Adipose tissue (tissue), 3 donors: ENCODE data around the gene MEI1. TPM values are rescaled to one million over a fixed set of nuclear protein-coding genes. Genes with fewer than 3 reads are reported as not detected.
"Not testable (repeated sequence)": the region's sequence is repeated elsewhere in the genome, so short reads cannot be mapped to it uniquely, and the experiment has no call there.

Experiments
- H3K27ac ChIP-seq: one replicate; pipeline ENCODE4 v1.5.1; 2013; ENCODE audit warnings: low read depth, low read length
- WGBS, 3 donors: extraction: QIAGEN DNeasy Blood & Tissue Kit; methylation state at CpG; one replicate each; pipeline ENCODE4 v1.1.7; 2013; 5-methylcytosine and 5-hydroxymethylcytosine counted together
- polyA plus RNA-seq, 3 donors: library from polyadenylated mRNA; stranded (reverse); fragments of 200-250 nt; gene quantifications; one replicate each; pipeline ENCODE4 v1.2.3, GENCODE V29; 2013
- donor health status: healthy with polysubstance abuse.
- donor health status: Bipolar disorder and iron deficiency.
- donor health status: healthy.

MEI1 gene
- polyA plus RNA-seq, 3 donors: 0.34 to 1.6 (median 0.86) TPM

DNA sequence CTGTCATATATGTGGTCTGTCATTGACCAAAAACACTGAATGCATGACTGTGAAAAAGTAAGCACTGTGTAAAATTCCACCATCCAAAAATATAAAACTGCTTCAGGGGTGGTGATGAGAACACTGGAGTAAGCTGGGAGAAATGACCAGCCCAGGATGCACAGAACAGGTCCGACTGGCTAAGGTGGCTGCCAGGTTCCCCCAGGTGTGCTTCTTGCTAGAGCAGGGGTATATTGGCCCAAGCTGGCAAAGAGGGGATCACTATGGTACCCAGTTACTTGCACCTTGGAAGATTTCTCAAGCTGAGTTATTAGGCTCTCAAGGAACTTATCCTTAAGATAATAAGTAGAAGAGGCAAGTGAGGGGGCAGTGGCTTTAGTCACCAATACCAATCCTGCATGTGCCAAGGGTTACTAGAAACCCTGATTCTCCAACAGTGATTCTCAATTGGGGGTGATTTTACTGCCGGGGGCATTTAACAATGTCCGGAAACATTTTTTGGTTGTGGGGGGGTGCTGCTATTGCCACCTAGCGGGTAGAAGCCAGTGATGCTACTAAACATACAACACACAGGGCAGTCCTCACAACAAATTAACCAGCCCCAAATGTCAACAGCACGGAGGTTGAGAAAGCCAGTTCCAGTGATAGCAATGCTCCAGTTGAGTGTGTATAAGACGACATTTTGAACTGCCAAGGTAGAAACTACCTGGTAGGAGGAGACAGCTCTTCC lies 26.4 kb upstream of the MEI1 start:
- WGBS, 3 donors: 61 to 78% (median 73%) methylated on average over 6 of the region's 6 CpGs
- H3K27ac ChIP-seq: no peak overlapping the region

DNA sequence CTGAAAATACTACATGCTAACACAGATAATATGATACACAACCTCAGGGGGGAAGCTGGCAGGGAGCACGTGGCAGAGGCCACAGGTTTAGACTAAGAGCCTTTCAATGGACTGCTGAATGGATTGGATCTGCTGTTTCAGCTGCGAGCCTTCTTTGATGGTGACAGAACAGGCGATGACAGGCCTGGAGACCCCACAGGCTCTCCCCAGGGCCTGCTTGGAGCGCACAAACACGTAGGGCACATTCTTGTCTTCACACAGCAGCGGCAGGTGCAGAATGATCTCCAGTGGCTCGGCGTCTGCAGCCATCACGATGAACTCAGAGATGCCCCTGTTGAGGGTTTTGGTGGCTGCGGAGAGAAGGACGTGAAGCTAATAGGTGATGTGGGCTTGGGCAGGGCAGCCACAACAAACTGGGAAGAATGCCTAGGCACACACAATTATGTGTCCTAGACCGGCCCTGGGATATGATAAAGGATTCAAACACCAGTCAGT lies 24.4 kb upstream of the MEI1 start:
- 83 to 92% (median 92%) methylated on average over 12 of the region's 12 CpGs for WGBS, 3 donors
- no peak overlapping the region for H3K27ac ChIP-seq

DNA sequence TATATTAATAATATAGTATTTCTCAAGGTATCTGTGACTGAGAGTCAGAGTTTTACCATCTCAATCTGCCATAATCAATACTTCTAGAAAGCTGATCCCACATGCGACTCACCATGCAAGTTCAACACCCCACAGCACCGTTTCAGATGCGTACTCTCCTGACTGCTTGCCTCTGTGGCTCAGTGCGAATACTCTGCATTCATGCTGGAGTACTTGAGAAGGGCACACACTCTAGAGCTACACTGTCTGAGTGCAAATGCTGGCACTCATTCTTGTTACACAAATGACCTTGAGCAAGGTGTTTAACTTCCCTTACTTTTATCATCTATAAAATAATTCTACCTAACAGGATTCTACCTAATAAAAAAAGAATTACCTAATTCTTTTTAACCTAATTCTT lies 23.2 kb upstream of the MEI1 start:
- WGBS, 3 donors: 80 to 96% (median 92%) methylated on average over 4 of the region's 4 CpGs
- H3K27ac ChIP-seq: no peak overlapping the region

DNA sequence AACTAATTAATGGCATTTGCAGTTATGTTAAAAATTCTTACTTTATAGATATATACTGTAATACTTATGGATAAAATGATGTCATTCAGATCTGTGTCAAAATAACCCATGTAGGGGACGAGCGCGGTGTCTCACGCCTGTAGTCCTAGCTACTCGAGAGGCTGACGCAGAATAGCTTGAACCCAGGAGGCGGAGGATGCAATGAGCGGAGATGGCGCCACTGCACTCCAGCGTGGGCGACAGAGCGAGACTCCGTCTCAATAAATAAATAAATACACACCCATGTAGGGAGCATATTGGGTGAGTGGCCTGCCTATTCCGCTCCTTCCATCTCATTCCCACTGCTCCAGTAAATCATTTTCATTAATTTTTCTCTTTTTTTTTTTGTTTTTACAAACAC lies 17.7 kb upstream of the MEI1 start:
- 37 to 60% (median 50%) methylated on average over 14 of the region's 14 CpGs for WGBS, 3 donors
- H3K27ac ChIP-seq: no peak overlapping the region

DNA sequence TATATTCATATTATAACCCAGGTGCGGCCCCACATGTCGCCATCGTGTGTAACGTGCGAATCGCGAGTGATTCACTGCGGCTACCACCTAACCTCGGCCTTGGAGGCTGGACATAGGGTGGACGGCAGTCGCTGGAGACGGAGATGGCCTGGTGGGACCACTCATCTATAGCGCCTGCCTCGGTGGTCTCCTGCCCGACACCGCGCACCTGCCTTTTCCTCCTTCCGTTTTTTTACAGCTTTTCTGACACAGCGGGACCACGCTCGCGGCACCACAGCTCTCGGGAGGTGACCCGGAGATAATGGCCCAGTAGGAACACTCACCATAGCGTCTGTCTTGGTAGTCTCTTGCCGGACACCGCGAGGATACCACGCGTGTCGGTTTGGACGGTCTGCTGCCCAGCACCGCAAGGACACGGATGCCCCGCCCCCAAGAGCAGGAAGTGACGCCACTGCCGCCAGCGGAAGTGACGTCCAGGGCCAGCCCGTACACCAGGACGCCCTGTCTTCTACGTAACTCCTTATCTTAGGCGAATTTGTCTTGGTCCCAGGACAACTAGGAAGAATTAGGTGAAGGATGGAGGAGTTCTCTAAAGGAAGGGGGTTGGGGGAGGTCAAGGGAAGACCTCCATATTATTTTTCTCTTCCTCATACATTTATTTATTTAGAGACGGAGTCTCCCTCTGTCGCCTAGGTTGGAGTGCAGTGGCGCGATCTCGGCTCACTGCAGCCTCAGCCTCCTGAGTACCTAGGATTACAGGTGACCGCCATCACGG lies 17.1 kb upstream of the MEI1 start:
- 37 to 49% (median 47%) methylated on average over 50 of the region's 50 CpGs for WGBS, 3 donors
- H3K27ac ChIP-seq: no peak overlapping the region

DNA sequence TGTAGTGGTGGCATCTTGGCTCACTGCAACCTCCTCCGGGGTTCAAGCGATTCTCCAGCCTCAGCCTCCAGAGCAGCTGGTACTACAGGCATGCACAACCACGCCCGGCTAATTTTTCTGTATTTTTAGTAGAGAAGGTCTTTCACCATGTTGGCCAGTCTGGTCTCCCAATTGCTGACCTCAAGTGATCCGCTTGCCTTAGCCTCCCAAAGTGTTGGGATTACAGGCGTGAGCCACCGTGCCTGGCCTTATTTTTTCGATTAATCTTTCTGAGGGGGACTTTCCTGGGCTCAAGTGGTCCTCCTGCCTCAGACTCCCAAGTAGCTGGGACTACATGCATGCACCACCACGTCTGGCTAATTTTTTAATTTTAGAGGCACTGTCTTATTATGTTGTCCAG lies 16.3 kb upstream of the MEI1 start:
- WGBS, 3 donors: 89 to 92% (median 90%) methylated on average over 9 of the region's 9 CpGs
- no peak overlapping the region for H3K27ac ChIP-seq

DNA sequence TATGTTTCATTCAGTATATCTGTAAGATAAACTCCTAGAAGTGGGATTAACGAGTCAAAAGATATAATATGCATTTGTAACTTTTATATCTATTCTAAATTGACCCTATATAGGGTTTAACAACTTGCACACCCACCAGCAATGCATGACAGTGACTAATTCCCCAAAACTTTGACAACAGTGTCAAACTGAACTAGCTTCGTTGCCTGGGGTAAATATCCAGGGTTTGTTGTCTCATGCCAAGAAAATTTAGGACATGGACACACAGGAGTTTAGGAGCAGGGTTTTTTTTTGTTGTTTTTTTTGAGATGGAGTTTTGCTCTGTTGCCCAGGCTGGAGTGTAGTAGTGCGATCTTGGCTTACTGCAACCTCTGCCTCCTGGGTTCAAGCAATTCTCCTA lies 15.7 kb upstream of the MEI1 start:
- 74 to 89% (median 84%) methylated on average over 3 of the region's 3 CpGs for WGBS, 3 donors
- no peak overlapping the region for H3K27ac ChIP-seq

DNA sequence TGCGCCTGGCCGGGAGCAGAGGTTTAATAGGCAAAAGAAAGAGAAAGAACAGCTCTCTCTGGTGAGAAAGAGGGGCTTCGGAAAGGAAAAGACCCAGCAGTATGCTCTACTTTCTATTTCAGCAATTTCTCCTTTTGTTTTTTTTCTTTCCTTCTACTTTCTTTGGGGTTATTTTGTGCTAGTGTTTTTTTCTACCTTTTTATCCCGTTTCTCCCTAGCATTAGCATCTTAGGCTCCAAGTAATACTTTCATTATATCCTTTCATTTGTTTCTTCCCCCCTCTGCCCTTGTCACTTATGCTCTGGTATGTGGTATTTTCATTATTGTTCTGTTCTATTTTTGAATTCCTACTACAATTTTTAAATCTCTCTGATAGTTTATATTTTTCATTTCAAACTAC lies 15.1 kb upstream of the MEI1 start:
- WGBS, 3 donors: 80 to 86% (median 84%) methylated on average over 4 of the region's 4 CpGs

DNA sequence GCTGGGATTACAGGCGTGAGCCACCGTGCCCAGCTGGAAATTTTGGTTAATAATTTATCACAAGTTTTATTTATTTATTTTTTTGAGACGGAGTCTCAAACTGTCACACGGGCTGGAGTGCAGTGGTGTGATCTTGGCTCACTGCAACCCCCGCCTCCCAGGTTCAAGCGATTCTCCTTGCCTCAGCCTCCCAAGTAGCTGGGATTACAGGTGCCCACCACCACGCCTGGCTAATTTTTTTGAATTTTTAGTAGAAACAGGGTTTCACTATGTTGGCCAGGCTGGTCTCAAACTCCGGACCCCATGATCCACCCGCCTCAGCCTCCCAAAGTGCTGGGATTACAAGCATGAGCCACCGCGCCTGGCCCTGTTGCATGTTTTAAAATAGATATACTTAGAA lies 12.4 kb upstream of the MEI1 start:
- not testable (repeated sequence) for H3K27ac ChIP-seq
- 73 to 96% (median 91%) methylated on average over 11 of the region's 11 CpGs for WGBS, 3 donors

More for the DNA sequence above, 15.1 kb upstream of the MEI1 start:
- no peak overlapping the region for H3K27ac ChIP-seq

DNA sequence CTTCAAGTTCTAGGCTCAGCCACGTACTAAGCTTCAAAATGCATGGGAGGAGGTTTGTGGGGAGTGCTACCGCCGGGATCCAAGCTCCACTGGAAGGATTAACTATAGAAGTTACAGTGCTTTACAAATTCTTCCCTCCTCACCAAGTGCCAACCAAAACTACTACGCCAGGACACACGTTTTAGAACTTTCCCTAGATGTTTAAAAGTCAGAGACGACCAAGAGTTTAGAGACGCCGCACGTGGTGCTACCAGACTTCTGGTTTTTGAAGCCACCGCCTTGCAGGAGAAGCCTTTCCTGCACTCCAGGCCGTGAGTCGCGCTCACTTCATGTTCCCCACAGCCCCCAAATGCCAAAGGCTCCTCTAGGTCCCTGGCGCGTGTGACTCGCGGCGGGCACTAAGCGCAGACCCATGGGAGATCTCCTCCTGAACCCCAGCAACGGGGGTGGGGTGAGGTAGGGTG lies 11.4 kb upstream of the MEI1 start:
- WGBS, 3 donors: 0 to 1% (median 1%) methylated on average over 20 of the region's 20 CpGs
- peak overlapping the region; percentile 63 for H3K27ac ChIP-seq

DNA sequence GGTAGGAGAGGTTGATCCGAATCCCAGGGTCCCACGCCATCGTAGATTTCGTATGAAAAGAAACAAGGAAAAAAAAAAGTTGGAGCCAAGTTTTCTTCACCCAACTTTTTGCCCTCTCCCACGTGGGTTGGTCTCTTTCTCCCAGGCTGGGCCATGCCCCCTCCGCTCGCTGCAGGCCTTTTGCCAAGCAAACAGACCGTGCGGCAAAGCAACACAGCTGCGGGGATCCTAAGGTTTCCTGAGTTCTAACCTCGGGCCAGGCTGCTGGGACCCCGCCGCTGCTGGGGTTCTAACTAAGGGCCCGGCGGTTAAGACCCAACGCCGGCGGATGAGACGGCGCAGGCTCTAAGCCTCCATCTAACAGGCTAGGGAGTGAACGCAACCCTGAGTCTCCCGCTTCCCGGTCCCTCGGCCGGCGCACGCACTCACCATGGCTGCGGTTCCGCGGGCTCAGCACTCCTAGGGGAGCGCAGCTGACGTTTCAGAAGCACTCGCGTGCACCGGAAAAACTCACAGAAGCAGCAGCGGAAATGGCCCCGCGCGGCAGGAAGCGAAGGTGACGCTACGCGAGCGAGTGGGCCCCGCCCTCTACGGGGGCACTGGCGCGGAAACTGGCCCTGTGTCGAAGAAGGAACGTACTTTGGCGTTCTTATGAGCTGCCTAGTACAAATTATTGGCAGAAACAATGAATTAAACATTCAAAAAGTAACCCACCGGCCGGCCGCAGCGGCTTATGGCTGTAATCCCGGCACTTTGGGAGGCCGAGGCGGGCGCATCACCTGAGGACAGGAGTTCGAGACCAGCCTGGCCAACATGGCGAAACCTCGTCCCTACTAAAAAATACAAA lies 10.7 kb upstream of the MEI1 start, which contains the start of gene SNU13:
Gene SNU13 (minus strand): TSS at position 503 of the 847 bp plus-strand sequence. CDS start 71 bp downstream, at position 432.
- H3K27ac ChIP-seq: peak within 1 kb of the TSS; percentile 63
- WGBS, 3 donors: 0% methylated on average over 62 of the region's 62 CpGs

DNA sequence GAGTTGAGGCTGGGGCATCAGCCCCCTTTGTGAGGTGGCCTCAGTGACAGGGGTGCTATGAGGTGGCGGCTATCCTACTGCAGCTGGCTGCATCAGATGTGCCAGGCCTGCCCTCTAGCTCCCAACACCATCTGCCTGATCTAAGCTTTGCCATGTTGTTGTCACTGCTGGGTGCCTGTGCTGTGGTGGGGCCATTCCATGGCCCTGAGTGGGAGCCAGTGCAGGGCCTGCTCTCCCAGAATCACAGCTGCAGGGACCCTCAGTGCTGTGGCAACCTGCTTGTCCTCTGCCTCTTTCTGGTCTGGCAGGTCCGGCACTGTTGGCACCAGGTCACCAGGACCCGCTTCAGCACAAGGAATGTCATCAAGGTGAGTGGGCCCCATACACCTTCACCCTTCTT lies 8.8 kb upstream of the MEI1 start:
- no peak overlapping the region for H3K27ac ChIP-seq
- WGBS, 3 donors: 76 to 94% (median 93%) methylated on average over 3 of the region's 3 CpGs

DNA sequence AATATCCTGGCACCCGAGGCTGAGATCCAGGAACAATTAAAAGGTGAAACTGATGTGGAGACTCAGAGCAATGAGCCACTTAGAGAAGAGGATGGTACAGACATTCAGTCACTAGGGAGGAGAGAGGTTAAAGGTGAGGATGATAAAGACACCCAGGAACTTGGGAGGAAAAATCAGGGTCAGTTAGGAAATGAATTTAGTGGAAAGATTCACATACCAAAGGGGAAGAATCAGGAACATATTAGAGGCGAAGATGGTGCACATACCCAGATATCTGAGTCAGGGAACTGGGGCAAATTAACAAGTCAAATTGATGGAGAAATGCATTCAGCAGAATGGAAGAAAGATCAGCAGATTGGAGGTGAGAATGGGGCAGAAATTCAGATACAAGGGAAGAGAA lies 4.1 kb upstream of the MEI1 start:
- no peak overlapping the region for H3K27ac ChIP-seq
- WGBS, 3 donors: 73 to 85% (median 80%) methylated on average over 2 of the region's 2 CpGs

DNA sequence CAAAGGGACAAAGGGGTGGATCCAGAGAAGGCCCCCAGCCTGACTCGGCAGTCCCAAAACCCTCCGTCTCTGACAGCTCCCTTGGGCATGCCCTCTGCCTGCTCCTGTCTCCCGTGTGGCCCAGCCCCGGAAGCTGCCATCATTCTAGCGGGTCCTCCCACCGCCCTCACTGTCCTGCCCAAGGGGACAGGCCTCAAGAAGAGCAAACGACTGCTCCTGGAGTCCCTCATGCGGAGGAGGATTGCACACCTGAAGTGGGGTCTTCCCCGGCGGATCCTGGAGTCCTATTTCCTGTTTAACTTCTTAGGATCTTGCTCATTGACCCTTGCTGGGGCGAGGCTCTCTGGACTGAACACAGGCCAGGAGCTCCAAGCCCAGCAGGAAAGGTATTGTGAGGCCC lies 2.6 kb upstream of the MEI1 start:
- H3K27ac ChIP-seq: no peak overlapping the region
- 54 to 62% (median 58%) methylated on average over 11 of the region's 11 CpGs for WGBS, 3 donors

DNA sequence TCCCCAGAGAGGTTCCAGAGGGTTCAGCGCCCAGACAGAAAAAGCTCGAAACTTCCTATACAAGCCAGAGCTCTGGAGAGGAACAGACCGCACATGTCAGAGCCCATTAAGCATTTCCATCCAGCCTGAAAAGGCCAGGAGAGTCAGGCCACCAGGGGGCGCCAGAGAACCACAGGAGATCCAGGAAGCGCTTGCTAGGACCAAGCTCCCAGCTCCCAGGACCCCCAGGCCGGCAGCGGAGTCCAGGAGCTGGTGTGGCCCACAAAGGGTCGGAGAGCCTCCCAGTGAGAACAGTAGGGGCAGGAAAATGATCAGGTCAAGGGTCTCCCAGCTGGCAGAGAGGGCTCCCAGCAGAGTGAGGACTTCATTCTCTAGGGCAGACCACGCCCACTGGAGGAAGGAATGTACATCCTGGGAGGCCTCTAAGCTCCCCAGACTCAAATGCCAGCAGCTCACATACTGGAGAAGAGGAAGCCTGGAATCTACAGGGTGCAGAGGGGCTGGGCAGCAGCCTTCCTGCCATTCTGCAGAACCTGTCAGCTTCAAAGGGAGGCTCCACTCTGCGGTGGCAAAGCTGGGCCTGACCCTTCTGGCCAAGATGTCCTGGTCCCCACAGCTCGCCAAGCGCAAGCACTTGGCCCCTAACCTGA lies 2.1 kb upstream of the MEI1 start:
- WGBS, 3 donors: 23 to 29% (median 27%) methylated on average over 12 of the region's 12 CpGs
- H3K27ac ChIP-seq: no peak overlapping the region

DNA sequence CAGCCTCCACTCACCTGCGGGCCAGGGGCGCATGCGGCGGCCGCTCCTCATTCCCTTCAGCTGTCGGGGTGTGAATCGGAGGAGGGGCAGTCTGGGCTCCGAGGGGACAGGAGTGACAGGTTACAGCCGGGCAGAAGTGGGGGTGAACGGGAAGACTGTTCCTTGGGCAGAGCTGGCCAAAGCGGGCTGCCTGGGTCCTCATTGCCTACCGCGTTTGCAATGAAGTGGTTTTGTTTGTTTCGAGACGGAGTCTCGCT lies 733 bp downstream of the MEI1 start:
- WGBS, 3 donors: 94 to 98% (median 97%) methylated on average over 15 to 16 of the region's 16 CpGs

DNA sequence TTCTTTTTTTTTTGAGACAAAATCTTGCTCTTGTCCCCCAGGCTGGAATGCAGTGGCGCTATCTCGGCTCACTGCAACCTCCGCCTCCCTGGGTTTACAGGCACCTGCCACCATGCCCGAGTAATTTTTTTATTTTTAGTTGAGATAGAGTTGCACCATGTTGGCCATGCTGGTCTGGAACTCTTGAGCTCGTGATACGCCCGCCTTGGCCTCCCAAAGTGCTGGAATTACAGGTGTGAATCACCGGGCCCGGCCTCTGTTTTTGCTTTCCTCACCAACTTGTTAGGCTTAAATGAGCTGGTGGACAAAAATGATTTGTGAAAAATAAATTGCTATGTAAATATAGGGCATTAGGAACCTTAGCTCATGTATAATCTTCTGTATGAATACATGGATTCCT lies 3.5 kb downstream of the MEI1 start:
- H3K27ac ChIP-seq: no peak overlapping the region
- 83 to 97% (median 96%) methylated on average over 9 of the region's 9 CpGs for WGBS, 3 donors

More for the DNA sequence above, 733 bp downstream of the MEI1 start:
- no peak overlapping the region for H3K27ac ChIP-seq

DNA sequence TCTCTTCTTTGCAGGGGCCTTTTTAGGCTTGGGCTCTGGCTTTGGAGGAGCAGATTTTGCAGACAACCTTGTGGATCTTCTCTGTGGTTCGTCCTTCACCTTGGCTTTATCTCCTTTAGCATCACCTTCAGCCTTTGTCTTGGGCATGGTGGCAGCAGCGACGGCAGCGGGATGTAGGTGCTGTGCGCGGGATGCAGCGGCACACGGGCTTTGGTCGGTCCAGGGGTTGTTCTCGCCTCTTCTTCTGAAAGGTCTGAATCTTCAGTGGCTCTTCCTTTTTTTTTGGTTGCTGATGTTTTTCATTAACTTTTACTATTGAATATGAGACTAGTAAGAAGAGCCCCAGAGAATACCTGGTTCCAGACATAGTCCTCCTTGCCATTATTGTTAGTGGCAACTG lies 10.0 kb downstream of the MEI1 start:
- WGBS, 3 donors: 88 to 93% (median 93%) methylated on average over 10 of the region's 10 CpGs
- H3K27ac ChIP-seq: no peak overlapping the region
